HepG2 (cell line): ENCODE results near the gene RNF14.

Experiments used
- EHMT2 ChIP-seq: fragments of 200-600 bp; sonication (generic); IDR thresholded peaks from 2 replicates; pipeline ENCODE4 v1.7.0; 2017; ENCODE audit warnings: antibody characterized with exemption, low read depth, low read length, borderline replicate concordance
- NFIC ChIP-seq: IDR thresholded peaks from 2 replicates; pipeline ENCODE4 v1.6.1; 2012; ENCODE audit warnings: mild to moderate bottlenecking, low read length, inconsistent platforms
- RNF2 ChIP-seq: fragments of 450-650 bp; conservative IDR thresholded peaks from 2 replicates; pipeline ENCODE4 v1.6.1; 2016; ENCODE audit warnings: low read depth
- SALL2 ChIP-seq: sonication (generic); formaldehyde crosslinking; IDR thresholded peaks from 2 replicates; pipeline ENCODE4 v1.8.1; 2023; ENCODE audit warnings: mild to moderate bottlenecking, missing genetic modification reagents, inconsistent platforms
- SP1 ChIP-seq, 2 experiments: fragments of 450-650 bp in 1 of 2; sonication (generic) in 1 of 2; formaldehyde crosslinking in 1 of 2; IDR thresholded peaks; 2 replicates each; pipeline versions ENCODE4 v1.4.0 to v1.6.1; 2016 to 2020; ENCODE audit warnings: missing genetic modification reagents in 1 of 2
- YY1 ChIP-seq: IDR thresholded peaks from 2 replicates; pipeline ENCODE4 v1.6.1; 2011; ENCODE audit warnings: low read length, low read depth, moderate library complexity, mild to moderate bottlenecking; ENCODE audit not compliant: insufficient read depth, insufficient replicate concordance
- ZNF10 ChIP-seq: sonication (generic); formaldehyde crosslinking; IDR thresholded peaks from 2 replicates; pipeline ENCODE4 v1.4.0; 2020; ENCODE audit warnings: mild to moderate bottlenecking, low read depth, missing genetic modification reagents, borderline replicate concordance
- ZNF274 ChIP-seq: sonication (generic); formaldehyde crosslinking; IDR thresholded peaks from 2 replicates; pipeline ENCODE4 v1.5.1; 2020; ENCODE audit warnings: mild to moderate bottlenecking, missing genetic modification reagents
- TF ChIP-seq, protein P1 (sequence below): sonication (generic); formaldehyde crosslinking; IDR thresholded peaks from 2 replicates; pipeline ENCODE4 v1.5.0; 2020; ENCODE audit warnings: mild to moderate bottlenecking, missing genetic modification reagents, moderate library complexity

DNA sequence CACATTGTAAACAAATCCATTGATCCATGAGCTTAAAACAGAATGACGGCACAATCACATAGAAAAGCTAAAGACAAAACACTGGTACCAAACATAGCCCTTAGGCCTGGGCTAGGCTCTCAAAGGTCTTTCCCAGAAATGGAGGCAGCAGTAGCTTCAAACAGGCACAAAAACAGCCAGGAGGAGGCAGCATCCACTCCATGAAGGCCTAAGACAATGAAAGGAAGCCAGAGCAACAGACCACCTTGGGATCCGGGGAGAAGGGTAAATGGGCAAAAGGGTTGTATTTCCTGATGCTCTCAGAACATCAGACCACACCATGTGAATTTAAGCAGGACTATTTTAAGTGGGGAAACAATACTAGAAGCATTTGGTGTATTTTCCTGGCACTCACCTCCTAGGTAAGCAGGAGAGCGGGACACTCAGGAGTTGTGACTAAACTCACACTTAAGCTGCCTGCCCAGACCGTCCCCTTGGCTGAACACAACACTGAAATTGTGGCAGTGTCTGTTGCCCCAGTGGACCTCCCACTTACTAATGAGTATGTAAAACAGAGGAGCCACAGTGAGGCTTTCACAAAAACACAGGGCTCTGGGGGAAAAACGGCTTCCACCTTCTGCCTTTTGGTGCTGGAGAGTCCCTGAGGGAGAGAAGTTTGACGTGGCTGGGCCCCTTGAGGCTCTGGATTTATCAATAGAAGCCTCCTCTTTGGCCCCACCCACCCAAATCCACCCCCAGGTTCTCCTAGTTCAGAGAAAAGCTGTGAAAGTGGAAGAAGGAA is 32.0 kb downstream of the RNF14 start:
- TF ChIP-seq EHMT2 (no peak), NFIC (no peak), RNF2 (no peak), ZNF274 (CRISPR knock-in tag) (no peak), SALL2 (CRISPR knock-in tag) (no peak), YY1 (no peak), SP1 (IDR thresholded peaks at IDR 0.05) (no peak), SP1 (CRISPR knock-in tag; IDR thresholded peaks at IDR 0.05) (no peak), ZNF10 (no peak)
- TF ChIP-seq, protein P1, sequence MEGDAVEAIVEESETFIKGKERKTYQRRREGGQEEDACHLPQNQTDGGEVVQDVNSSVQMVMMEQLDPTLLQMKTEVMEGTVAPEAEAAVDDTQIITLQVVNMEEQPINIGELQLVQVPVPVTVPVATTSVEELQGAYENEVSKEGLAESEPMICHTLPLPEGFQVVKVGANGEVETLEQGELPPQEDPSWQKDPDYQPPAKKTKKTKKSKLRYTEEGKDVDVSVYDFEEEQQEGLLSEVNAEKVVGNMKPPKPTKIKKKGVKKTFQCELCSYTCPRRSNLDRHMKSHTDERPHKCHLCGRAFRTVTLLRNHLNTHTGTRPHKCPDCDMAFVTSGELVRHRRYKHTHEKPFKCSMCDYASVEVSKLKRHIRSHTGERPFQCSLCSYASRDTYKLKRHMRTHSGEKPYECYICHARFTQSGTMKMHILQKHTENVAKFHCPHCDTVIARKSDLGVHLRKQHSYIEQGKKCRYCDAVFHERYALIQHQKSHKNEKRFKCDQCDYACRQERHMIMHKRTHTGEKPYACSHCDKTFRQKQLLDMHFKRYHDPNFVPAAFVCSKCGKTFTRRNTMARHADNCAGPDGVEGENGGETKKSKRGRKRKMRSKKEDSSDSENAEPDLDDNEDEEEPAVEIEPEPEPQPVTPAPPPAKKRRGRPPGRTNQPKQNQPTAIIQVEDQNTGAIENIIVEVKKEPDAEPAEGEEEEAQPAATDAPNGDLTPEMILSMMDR: peak; percentile 45
